WTC11 (cell line): Measurements from ENCODE around the gene C1QL1. TPM values are rescaled to one million over a fixed set of nuclear protein-coding genes. Genes with fewer than 3 reads are reported as not detected.
"Not testable (repeated sequence)": the region's sequence is repeated elsewhere in the genome, so short reads cannot be mapped to it uniquely, and the experiment has no call there.

ENCODE experiments used
- ATAC-seq: fragments of 200-7000 bp; cut with Tn5 transposase; 2 replicates; pipeline ENCODE4 v1.10.0; 2021; ENCODE audit warnings: mild to moderate bottlenecking, moderate library complexity
- CTCF ChIA-PET: fragments of 300-600 bp; sonication (Branson Sonifier 250); formaldehyde crosslinking; loops from one replicate; lab custom pipeline; 2021; ENCODE audit warnings: antibody characterized with exemption; lab: Charles Lee
- POLR2A ChIA-PET: fragments of 350-600 bp; sonication (Branson Sonifier 250); formaldehyde crosslinking; loops from one replicate; lab custom pipeline; 2021; ENCODE audit warnings: antibody characterized with exemption; lab: Charles Lee
- DNase-seq: peaks from one replicate; pipeline ENCODE4 v3.0.0; 2021; ENCODE audit warnings: low spot score
- H3K27ac Mint-ChIP-seq: 2 replicates; pipeline ENCODE4 v1.8.0; 2021; ENCODE audit warnings: mixed read lengths
- H3K27me3 Mint-ChIP-seq: 2 replicates; pipeline ENCODE4 v1.8.0; 2021; ENCODE audit warnings: low read depth, mild to moderate bottlenecking, moderate library complexity, mixed read lengths
- H3K36me3 Mint-ChIP-seq: 2 replicates; pipeline ENCODE4 v1.8.0; 2021; ENCODE audit warnings: mixed read lengths
- H3K4me1 Mint-ChIP-seq: 2 replicates; pipeline ENCODE4 v1.8.0; 2022; ENCODE audit warnings: mixed read lengths
- H3K4me3 Mint-ChIP-seq: 2 replicates; pipeline ENCODE4 v1.8.0; 2021; ENCODE audit warnings: mild to moderate bottlenecking, moderate library complexity, mixed read lengths
- H3K9me3 Mint-ChIP-seq: 2 replicates; pipeline ENCODE4 v1.8.0; 2021; ENCODE audit warnings: mixed read lengths
- ARID4B ChIP-seq: sonication (generic); formaldehyde crosslinking; IDR thresholded peaks from 2 replicates; pipeline ENCODE4 v1.8.0; 2023; ENCODE audit warnings: missing genetic modification reagents, mild to moderate bottlenecking, borderline replicate concordance
- CBFB ChIP-seq: sonication (generic); formaldehyde crosslinking; IDR thresholded peaks from 2 replicates; pipeline ENCODE4 v1.8.1; 2022; ENCODE audit warnings: mild to moderate bottlenecking, low read depth, missing genetic modification reagents
- CDX4 ChIP-seq: fragments of 250-450 bp; sonication (Bioruptor Pico); IDR thresholded peaks from 2 replicates; pipeline ENCODE4 v1.9.0; 2021; ENCODE audit warnings: moderate library complexity, mild to moderate bottlenecking, inconsistent platforms, borderline replicate concordance
- EMX1 ChIP-seq: fragments of 250-450 bp; sonication (Bioruptor Pico); IDR thresholded peaks from 2 replicates; pipeline ENCODE4 v1.8.0; 2021; ENCODE audit warnings: mild to moderate bottlenecking
- FOXP1 ChIP-seq: sonication (generic); formaldehyde crosslinking; IDR thresholded peaks from 2 replicates; pipeline ENCODE4 v1.8.0; 2022; ENCODE audit warnings: missing genetic modification reagents, mild to moderate bottlenecking, moderate library complexity, borderline replicate concordance
- GRHL2 ChIP-seq: fragments of 250-450 bp; sonication (Bioruptor Pico); IDR thresholded peaks from 2 replicates; pipeline ENCODE4 v1.8.0; 2022; ENCODE audit warnings: mild to moderate bottlenecking, moderate library complexity; ENCODE audit not compliant: insufficient replicate concordance, severe bottlenecking
- MAX ChIP-seq: sonication (generic); formaldehyde crosslinking; IDR thresholded peaks from 2 replicates; pipeline ENCODE4 v1.8.0; 2022; ENCODE audit warnings: mild to moderate bottlenecking, missing genetic modification reagents
- MLX ChIP-seq: sonication (generic); formaldehyde crosslinking; IDR thresholded peaks from 2 replicates; pipeline ENCODE4 v1.8.1; 2023; ENCODE audit warnings: mild to moderate bottlenecking, missing genetic modification reagents, moderate library complexity
- NFATC4 ChIP-seq: fragments of 250-450 bp; sonication (Bioruptor Pico); IDR thresholded peaks from 2 replicates; pipeline ENCODE4 v1.9.0; 2021; ENCODE audit warnings: mild to moderate bottlenecking
- PRRX2 ChIP-seq: fragments of 250-450 bp; sonication (Bioruptor Pico); IDR thresholded peaks from 2 replicates; pipeline ENCODE4 v1.8.0; 2021; ENCODE audit warnings: mild to moderate bottlenecking
- ZBTB21 ChIP-seq: sonication (generic); formaldehyde crosslinking; IDR thresholded peaks from 2 replicates; pipeline ENCODE4 v1.8.1; 2023; ENCODE audit warnings: mild to moderate bottlenecking, missing genetic modification reagents, borderline replicate concordance
- ZNF232 ChIP-seq: sonication (generic); formaldehyde crosslinking; IDR thresholded peaks from 2 replicates; pipeline ENCODE4 v1.8.0; 2022; ENCODE audit warnings: mild to moderate bottlenecking, missing genetic modification reagents
- ZNF425 ChIP-seq: fragments of 250-450 bp; sonication (Bioruptor Pico); conservative IDR thresholded peaks from 2 replicates; pipeline ENCODE4 v1.9.0; 2021; ENCODE audit warnings: mild to moderate bottlenecking
- ZNF671 ChIP-seq: fragments of 250-450 bp; sonication (Bioruptor Pico); IDR thresholded peaks from 2 replicates; pipeline ENCODE4 v1.8.0; 2021; ENCODE audit warnings: mild to moderate bottlenecking
- total RNA-seq: library from RNA; stranded (reverse); gene quantifications from 3 replicates; pipeline ENCODE4 v1.2.3, GENCODE V29; 2021
- TF ChIP-seq, protein P1 (sequence below): sonication (generic); formaldehyde crosslinking; IDR thresholded peaks from 2 replicates; pipeline ENCODE4 v1.8.1; 2022; ENCODE audit warnings: low read depth, mild to moderate bottlenecking, moderate library complexity, missing genetic modification reagents, borderline replicate concordance
- TF ChIP-seq, protein P2 (sequence below): sonication (generic); formaldehyde crosslinking; conservative IDR thresholded peaks from 2 replicates; pipeline ENCODE4 v1.8.1; 2023; ENCODE audit warnings: mild to moderate bottlenecking, low read depth, missing genetic modification reagents, moderate library complexity
- TF ChIP-seq, protein P3 (sequence below): sonication (generic); formaldehyde crosslinking; IDR thresholded peaks from 2 replicates; pipeline ENCODE4 v1.8.1; 2022; ENCODE audit warnings: missing genetic modification reagents, borderline replicate concordance

The C1QL1 gene
- total RNA-seq, 1 experiment from 2014 or later: 13.4 TPM

DNA sequence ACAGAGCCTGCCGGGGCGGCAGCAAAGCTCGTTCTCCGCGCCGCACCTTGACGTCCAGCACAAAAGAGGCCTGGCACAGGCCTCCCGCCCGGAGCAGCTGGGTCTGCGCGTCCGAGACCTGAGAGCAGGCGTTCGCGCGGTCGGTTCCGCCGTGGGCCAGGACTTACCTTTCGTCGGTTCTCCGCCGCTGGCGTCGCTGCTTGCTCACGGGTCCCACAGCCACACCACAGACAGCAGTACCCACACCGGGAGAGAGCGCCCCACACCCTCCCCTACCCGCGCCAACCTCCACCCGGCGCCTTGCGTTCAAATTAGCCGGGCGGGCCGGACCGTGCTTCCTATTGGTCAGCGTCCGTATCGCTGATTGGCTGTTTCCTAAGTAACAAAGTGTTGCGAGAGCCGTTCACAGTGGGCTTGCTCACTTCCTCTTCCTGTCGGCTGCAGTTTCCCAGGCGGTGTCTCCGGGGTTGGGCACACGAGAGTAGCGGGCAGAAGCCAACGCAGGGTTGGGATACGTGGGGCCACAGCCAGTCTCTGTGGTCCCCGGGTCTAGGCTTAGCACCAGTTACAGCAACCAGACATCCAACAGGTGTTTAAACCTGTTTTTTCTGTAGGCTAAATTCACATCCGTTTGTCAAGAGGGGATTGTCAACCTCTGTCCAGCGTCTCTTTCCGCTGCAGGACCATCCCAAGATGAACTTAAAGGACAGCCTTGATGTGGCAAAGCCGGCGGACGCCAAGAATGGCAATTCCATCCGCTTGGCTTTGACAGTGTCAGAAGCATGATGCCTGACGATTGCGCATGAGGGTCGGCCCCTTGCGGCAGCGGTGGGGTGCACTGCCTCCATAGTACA is 20.4 kb downstream of the C1QL1 start, which contains the start of gene KIF18B (continued):
- TF ChIP-seq, protein P1, sequence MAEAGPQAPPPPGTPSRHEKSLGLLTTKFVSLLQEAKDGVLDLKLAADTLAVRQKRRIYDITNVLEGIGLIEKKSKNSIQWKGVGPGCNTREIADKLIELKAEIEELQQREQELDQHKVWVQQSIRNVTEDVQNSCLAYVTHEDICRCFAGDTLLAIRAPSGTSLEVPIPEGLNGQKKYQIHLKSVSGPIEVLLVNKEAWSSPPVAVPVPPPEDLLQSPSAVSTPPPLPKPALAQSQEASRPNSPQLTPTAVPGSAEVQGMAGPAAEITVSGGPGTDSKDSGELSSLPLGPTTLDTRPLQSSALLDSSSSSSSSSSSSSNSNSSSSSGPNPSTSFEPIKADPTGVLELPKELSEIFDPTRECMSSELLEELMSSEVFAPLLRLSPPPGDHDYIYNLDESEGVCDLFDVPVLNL: peak; percentile 99
- no peak for TF ChIP-seq CDX4 (CRISPR knock-in tag)

DNA sequence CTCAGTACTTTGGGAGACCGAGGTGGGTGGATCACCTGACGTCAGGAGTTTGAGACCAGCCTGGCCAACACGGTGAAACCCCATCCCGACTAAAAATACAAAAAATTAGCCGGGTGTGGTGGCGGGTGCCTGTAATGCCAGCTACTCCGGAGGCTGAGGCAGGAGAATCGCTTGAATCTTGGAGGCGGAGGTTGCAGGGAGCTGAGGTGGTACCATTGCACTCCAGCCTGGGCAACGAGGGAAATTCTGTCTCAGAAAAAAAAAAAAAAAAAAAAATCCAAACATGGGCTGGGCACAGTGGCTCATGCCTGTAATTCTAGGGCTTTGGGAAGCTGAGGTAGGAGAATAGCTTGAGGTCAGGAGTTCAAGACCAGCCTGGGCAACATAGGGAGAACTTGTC is 22.5 kb downstream of the C1QL1 start:
- H3K27ac Mint-ChIP-seq, H3K27me3 Mint-ChIP-seq, ATAC-seq, H3K9me3 Mint-ChIP-seq, POLR2A ChIA-PET, DNase-seq: not testable (repeated sequence)
- CTCF ChIA-PET: interaction anchor here (0.7 to 1.4 kb wide), 2 partner anchors 16 to 25 kb away, joined by 4 to 7 read pairs; no protein-coding TSS in a partner anchor
- Mint-ChIP-seq H3K4me1 (peaks cover 22% of the 10 kb centered on the region), H3K4me3 (peak overlapping the region; percentile 95), H3K36me3 (peaks cover 26% of the 10 kb centered on the region)

- ATAC-seq (no peak), DNase-seq (no peak)
- Mint-ChIP-seq H3K27me3 (no peaks in the 10 kb centered on the region), H3K36me3 (peaks cover 43% of the 10 kb centered on the region), H3K27ac (peak overlapping the region; percentile 56; the same call in 1 of the 2 replicates), H3K4me1 (peaks cover 21% of the 10 kb centered on the region), H3K9me3 (no peaks in the 10 kb centered on the region), H3K4me3 (no peak overlapping the region)
- ChIA-PET CTCF (interaction anchor here (1.2 to 1.4 kb wide), 2 partner anchors 22 to 78 kb away, joined by 3 to 5 read pairs; no protein-coding TSS in a partner anchor), POLR2A (no interaction called here)
- TF ChIP-seq ZNF671 (CRISPR knock-in tag) (no peak), FOXP1 (CRISPR knock-in tag) (no peak), MAX (CRISPR knock-in tag) (no peak), MLX (no peak), ZBTB21 (no peak), NFATC4 (CRISPR knock-in tag) (no peak), ARID4B (CRISPR knock-in tag) (no peak), GRHL2 (no peak), PRRX2 (CRISPR knock-in tag) (no peak), ZNF232 (CRISPR knock-in tag) (no peak), CBFB (CRISPR knock-in tag) (no peak), ZNF425 (no peak), EMX1 (CRISPR knock-in tag) (no peak)
- TF ChIP-seq, protein P2, sequence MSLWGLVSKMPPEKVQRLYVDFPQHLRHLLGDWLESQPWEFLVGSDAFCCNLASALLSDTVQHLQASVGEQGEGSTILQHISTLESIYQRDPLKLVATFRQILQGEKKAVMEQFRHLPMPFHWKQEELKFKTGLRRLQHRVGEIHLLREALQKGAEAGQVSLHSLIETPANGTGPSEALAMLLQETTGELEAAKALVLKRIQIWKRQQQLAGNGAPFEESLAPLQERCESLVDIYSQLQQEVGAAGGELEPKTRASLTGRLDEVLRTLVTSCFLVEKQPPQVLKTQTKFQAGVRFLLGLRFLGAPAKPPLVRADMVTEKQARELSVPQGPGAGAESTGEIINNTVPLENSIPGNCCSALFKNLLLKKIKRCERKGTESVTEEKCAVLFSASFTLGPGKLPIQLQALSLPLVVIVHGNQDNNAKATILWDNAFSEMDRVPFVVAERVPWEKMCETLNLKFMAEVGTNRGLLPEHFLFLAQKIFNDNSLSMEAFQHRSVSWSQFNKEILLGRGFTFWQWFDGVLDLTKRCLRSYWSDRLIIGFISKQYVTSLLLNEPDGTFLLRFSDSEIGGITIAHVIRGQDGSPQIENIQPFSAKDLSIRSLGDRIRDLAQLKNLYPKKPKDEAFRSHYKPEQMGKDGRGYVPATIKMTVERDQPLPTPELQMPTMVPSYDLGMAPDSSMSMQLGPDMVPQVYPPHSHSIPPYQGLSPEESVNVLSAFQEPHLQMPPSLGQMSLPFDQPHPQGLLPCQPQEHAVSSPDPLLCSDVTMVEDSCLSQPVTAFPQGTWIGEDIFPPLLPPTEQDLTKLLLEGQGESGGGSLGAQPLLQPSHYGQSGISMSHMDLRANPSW (CRISPR knock-in tag): no peak
- TF ChIP-seq, protein P3, sequence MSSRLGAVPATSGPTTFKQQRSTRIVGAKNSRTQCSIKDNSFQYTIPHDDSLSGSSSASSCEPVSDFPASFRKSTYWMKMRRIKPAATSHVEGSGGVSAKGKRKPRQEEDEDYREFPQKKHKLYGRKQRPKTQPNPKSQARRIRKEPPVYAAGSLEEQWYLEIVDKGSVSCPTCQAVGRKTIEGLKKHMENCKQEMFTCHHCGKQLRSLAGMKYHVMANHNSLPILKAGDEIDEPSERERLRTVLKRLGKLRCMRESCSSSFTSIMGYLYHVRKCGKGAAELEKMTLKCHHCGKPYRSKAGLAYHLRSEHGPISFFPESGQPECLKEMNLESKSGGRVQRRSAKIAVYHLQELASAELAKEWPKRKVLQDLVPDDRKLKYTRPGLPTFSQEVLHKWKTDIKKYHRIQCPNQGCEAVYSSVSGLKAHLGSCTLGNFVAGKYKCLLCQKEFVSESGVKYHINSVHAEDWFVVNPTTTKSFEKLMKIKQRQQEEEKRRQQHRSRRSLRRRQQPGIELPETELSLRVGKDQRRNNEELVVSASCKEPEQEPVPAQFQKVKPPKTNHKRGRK: no peak
Measured at GRCh38 chr17:44942456-44942855, 25.6 kb downstream of the C1QL1 start.
